ENCODE data around the gene GPX2.

Gene GPX2

DNA sequence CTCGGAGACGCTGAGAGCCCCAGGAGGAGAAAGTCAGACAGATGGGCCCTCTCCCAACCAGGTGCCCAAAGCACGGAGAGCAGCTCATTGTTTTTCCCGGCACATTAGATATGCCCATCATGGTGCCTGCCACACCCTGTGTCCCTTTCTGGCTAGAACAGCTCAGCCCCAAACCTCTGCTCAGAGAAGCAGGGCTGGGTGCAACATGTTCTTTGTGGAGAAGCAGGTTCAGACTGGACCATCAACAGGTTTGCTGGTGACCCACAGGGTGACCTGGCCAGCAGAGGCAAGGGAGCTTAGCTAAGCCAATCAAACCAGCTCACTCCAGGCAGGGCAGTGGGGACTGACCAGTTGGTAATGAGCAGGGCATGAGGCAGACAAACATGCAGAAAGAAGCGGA lies 16.2 kb upstream of the GPX2 start:
- Histone ChIP-seq H3K27me3 (ENCODE audit: control insufficient read depth, insufficient read depth, low read length) (no peaks in the 10 kb centered on the region), H3K4me1 (ENCODE audit: control insufficient read depth, insufficient read depth, low read length) (peaks cover 14% of the 10 kb centered on the region), H3K27ac (ENCODE audit: low read length) (no peak overlapping the region), H3K4me3 (ENCODE audit: low read length) (no peak overlapping the region), H3K36me3 (ENCODE audit: control insufficient read depth, insufficient read depth, low read length) (no peaks in the 10 kb centered on the region), H3K9me3 (ENCODE audit: control insufficient read depth, insufficient read depth, low read length) (no peaks in the 10 kb centered on the region)
- DNase-seq (ENCODE audit: low read depth, low spot score): no peak
- WGBS (ENCODE audit: insufficient coverage, insufficient read length): no CpG with 5 or more reads among the region's 5 CpGs

DNA sequence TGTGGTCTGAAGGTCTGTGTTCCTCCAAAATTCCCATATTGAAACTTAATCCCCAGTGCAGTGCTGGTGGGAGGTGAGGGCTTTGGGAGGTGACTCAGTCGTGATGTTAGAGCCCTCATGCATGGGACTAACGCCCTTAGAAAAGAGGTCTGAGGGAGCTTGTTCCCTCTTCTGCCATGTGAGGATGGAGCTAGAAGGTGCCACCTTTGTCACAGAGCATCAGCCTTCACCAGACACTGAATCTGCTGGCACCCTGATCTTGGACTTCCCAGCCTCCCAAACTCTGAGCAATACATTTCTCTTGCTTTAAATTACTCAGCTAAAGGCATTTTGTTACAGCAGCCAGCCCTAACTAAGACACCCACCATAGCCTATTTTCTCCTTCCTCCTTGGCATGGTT lies 15.7 kb upstream of the GPX2 start:
- Histone ChIP-seq H3K9me3 (ENCODE audit: control insufficient read depth, insufficient read depth, low read length) (no peaks in the 10 kb centered on the region), H3K27ac (ENCODE audit: low read length) (no peak overlapping the region), H3K36me3 (ENCODE audit: control insufficient read depth, insufficient read depth, low read length) (no peaks in the 10 kb centered on the region), H3K4me3 (ENCODE audit: low read length) (no peak overlapping the region), H3K4me1 (ENCODE audit: control insufficient read depth, insufficient read depth, low read length) (peaks cover 14% of the 10 kb centered on the region), H3K27me3 (ENCODE audit: control insufficient read depth, insufficient read depth, low read length) (no peaks in the 10 kb centered on the region)
- no CpG with 5 or more reads among the region's 2 CpGs for WGBS (ENCODE audit: insufficient coverage, insufficient read length)
- DNase-seq (ENCODE audit: low read depth, low spot score): no peak

DNA sequence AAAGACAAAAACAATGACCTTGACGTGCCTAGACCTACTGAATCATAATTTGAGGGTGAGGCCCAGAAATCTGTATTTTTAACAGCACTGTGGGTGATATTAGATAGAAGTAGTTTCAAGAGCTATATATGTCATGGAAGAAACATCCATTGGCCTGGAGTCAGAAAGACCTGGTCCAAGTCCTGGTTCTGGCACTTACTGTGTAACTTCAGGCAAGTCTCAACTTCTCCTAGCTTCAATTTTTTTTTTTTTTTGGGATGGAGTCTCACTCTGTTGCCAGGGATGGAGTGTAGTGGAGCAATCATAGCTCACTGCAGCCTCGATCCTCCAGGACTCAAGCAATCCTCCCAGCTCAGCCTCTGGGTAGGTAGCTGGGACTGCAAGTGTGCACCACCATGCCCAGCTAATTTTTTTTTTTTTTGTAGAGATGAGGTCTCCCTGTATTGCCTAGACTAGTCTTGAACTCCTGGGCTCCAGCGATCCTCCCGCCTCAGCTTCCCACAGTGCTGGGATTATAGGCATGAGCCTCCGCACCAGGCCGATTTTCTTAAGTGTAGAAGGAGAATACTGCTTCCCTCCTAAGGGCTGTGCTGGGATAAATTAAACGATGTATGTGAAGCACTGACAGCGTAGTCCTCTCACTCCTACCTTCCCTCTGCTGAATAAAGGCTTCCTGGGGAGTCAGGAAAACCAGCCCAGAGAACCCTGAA lies 14.3 kb upstream of the GPX2 start:
- H3K27ac ChIP-seq (ENCODE audit: low read length): no peak overlapping the region
- H3K4me1 ChIP-seq (ENCODE audit: control insufficient read depth, insufficient read depth, low read length): peaks cover 14% of the 10 kb centered on the region
- no peak for DNase-seq (ENCODE audit: low read depth, low spot score)
- H3K9me3 ChIP-seq (ENCODE audit: control insufficient read depth, insufficient read depth, low read length): no peaks in the 10 kb centered on the region
- WGBS (ENCODE audit: insufficient coverage, insufficient read length): no CpG with 5 or more reads among the region's 8 CpGs
- no peaks in the 10 kb centered on the region for H3K27me3 ChIP-seq (ENCODE audit: control insufficient read depth, insufficient read depth, low read length)
- peaks cover under 1% of the 10 kb centered on the region; the same call in 1 of the 2 replicates for H3K36me3 ChIP-seq (ENCODE audit: control insufficient read depth, insufficient read depth, low read length)
- no peak overlapping the region for H3K4me3 ChIP-seq (ENCODE audit: low read length)

DNA sequence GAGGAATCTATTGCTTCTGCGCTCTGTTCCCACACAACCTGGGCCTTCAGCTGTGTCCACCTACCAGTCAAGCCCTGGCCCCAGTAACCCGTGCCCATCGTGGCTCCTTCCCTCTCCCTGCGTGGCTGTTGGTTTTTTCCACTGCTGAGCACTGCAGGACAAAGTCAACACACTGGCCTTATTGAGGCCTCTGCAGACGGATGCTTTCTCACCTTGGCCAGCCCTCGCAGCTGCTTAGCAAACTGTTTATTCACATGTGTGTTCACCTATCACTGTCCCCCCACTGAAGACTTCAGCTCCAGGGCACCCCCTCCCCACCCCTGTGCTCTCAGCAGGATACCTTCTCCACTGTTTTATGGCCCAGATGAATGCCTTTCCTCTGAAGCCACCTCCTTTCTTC lies 12.8 kb upstream of the GPX2 start:
- WGBS (ENCODE audit: insufficient coverage, insufficient read length): no CpG with 5 or more reads among the region's 6 CpGs
- H3K9me3 ChIP-seq (ENCODE audit: control insufficient read depth, insufficient read depth, low read length): no peaks in the 10 kb centered on the region
- H3K4me3 ChIP-seq (ENCODE audit: low read length): no peak overlapping the region
- no peak overlapping the region for H3K27ac ChIP-seq (ENCODE audit: low read length)
- no peaks in the 10 kb centered on the region for H3K27me3 ChIP-seq (ENCODE audit: control insufficient read depth, insufficient read depth, low read length)
- H3K4me1 ChIP-seq (ENCODE audit: control insufficient read depth, insufficient read depth, low read length): peaks cover 12% of the 10 kb centered on the region
- DNase-seq (ENCODE audit: low read depth, low spot score): no peak
- H3K36me3 ChIP-seq (ENCODE audit: control insufficient read depth, insufficient read depth, low read length): peaks cover 6% of the 10 kb centered on the region

DNA sequence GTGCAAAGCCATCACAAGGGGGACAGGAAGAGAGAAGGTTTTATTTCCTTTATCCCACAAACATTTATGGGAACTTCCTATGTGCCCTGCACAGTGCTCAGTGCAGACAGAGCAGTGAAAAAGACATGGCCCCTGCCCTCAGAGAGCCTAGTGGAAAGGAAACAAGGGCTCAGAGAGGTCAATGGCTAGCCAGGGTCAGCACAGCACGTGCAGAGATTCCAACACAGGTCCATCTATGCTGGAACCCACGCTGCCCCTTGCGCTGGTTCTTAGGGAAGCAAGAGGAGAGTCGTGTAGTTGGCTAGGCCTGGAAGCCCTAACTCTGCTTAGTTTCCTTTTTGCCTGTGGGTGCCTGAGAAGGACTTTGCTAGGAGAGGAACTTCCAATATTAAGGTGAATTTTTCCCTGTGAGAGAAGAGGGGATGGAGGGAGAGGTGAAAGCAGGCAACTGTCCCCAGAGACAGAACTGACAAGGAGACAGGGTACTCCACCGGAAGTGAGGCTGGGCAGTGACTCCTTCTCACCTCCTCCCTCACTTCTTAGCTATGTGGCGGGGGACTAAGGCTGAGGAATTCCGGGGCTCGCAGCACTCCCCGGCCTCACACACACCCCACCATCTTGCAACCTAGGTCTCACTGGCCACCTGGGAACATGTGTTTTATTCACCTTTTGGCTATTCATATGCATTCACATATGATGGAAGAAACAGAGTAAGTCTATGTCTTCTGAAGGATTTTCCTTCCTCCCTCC lies 12.1 kb upstream of the GPX2 start:
- peaks cover 8% of the 10 kb centered on the region for H3K36me3 ChIP-seq (ENCODE audit: control insufficient read depth, insufficient read depth, low read length)
- no peaks in the 10 kb centered on the region for H3K9me3 ChIP-seq (ENCODE audit: control insufficient read depth, insufficient read depth, low read length)
- no peak for DNase-seq (ENCODE audit: low read depth, low spot score)
- H3K4me1 ChIP-seq (ENCODE audit: control insufficient read depth, insufficient read depth, low read length): peaks cover 10% of the 10 kb centered on the region
- no CpG with 5 or more reads among the region's 9 CpGs for WGBS (ENCODE audit: insufficient coverage, insufficient read length)
- no peak overlapping the region for H3K4me3 ChIP-seq (ENCODE audit: low read length)
- H3K27ac ChIP-seq (ENCODE audit: low read length): no peak overlapping the region
- H3K27me3 ChIP-seq (ENCODE audit: control insufficient read depth, insufficient read depth, low read length): no peaks in the 10 kb centered on the region

DNA sequence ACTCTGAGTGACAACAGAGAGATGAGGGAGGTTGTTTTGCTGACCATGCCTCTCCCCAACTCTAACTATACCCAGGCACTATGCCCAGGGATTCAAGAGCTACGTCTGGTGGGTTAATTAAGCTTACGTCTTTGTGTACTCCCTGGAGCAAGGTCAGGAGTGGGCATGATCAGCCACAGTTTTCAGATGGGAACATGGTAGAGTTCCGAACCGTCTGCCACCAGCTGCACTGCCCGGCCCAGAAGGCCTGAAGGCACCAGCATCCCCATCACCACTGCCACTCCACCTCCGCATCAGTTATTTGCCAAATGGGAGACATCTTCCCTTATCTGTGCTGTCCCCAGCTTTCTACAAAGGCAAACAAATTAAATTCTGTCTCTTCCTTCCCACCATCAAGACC lies 11.1 kb upstream of the GPX2 start:
- no peak for DNase-seq (ENCODE audit: low read depth, low spot score)
- Histone ChIP-seq H3K4me3 (ENCODE audit: low read length) (no peak overlapping the region), H3K36me3 (ENCODE audit: control insufficient read depth, insufficient read depth, low read length) (peaks cover 8% of the 10 kb centered on the region), H3K27me3 (ENCODE audit: control insufficient read depth, insufficient read depth, low read length) (no peaks in the 10 kb centered on the region), H3K27ac (ENCODE audit: low read length) (no peak overlapping the region), H3K9me3 (ENCODE audit: control insufficient read depth, insufficient read depth, low read length) (no peaks in the 10 kb centered on the region), H3K4me1 (ENCODE audit: control insufficient read depth, insufficient read depth, low read length) (peaks cover 10% of the 10 kb centered on the region)
- WGBS (ENCODE audit: insufficient coverage, insufficient read length): no CpG with 5 or more reads among the region's 6 CpGs

DNA sequence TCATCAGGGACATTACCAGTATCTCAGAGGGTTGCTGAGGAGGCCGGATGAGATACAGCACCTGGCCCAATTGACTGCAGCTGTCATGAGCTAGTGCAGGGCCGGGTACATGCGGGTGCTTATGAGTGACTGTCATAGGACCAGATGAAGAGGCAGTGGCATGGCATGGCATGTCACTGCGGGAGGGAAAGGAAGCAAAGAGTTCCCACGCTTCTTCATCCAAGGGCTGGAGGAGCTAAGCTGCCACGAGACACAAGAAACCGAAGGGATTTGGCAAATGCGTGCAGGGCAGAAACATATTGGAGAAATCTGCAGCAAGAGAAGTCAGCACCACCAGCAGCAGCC lies 10.7 kb upstream of the GPX2 start:
- Histone ChIP-seq H3K27me3 (ENCODE audit: control insufficient read depth, insufficient read depth, low read length) (no peaks in the 10 kb centered on the region), H3K4me3 (ENCODE audit: low read length) (no peak overlapping the region), H3K36me3 (ENCODE audit: control insufficient read depth, insufficient read depth, low read length) (peaks cover 11% of the 10 kb centered on the region), H3K27ac (ENCODE audit: low read length) (no peak overlapping the region), H3K9me3 (ENCODE audit: control insufficient read depth, insufficient read depth, low read length) (no peaks in the 10 kb centered on the region), H3K4me1 (ENCODE audit: control insufficient read depth, insufficient read depth, low read length) (peaks cover 10% of the 10 kb centered on the region)
- no CpG with 5 or more reads among the region's 8 CpGs for WGBS (ENCODE audit: insufficient coverage, insufficient read length)
- no peak for DNase-seq (ENCODE audit: low read depth, low spot score)

DNA sequence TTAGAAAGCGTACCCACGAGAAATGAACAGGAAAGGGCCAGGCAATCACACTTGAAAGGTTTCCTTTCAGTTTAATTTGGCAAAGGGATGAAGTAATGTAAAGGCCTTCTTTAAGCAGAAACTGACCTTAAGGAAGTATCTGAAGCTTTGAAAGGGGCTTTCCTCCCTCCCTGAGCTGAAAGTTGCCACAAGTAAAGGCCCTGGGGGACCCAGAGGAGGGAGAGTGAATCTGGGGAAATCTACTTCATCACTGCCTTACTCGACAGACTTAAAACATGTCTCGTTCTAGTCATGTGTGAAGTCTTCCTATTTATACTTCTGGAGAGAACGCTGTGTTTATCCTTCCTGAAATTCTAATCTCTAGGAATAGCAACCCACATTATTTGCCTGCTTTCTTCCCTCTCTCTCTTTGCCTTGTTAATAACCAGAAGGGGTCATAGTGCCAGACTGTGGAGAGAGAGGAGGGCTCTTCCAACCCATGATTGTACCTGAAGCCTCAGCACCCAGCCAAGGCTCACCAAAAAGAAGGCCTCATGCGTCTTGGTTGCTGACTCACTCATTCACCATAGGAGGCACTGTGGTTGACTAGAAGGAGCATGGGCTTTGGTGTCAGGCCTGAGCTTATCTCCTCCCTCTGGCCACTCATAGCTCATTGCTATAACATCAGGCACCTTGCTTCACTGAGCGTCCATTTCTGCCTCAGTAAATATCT lies 10.2 kb upstream of the GPX2 start:
- H3K9me3 ChIP-seq (ENCODE audit: control insufficient read depth, insufficient read depth, low read length): no peaks in the 10 kb centered on the region
- peaks cover 10% of the 10 kb centered on the region for H3K4me1 ChIP-seq (ENCODE audit: control insufficient read depth, insufficient read depth, low read length)
- peaks cover 16% of the 10 kb centered on the region for H3K36me3 ChIP-seq (ENCODE audit: control insufficient read depth, insufficient read depth, low read length)
- no peak for DNase-seq (ENCODE audit: low read depth, low spot score)
- H3K27ac ChIP-seq (ENCODE audit: low read length): no peak overlapping the region
- H3K4me3 ChIP-seq (ENCODE audit: low read length): no peak overlapping the region
- no CpG with 5 or more reads among the region's 7 CpGs for WGBS (ENCODE audit: insufficient coverage, insufficient read length)
- H3K27me3 ChIP-seq (ENCODE audit: control insufficient read depth, insufficient read depth, low read length): no peaks in the 10 kb centered on the region

DNA sequence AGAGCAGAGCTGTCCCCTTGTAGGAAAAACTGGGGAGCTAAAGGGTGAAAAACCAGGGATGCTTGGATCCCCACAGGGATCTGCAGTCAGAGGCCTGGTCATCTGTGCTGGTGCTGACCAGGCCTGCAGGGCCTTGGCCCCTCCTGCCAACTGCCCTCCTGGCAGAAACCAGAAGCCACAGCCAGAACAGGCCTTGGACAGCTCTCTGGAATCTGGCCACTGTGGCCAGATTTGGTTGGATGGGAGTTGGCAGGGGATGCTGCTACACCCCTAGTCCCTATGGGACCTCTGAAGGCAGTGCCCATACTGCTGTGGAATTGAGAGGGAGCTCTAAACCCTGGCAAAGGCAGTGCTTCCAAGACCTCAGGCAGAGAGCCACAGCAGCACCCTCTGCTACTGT lies 9.2 kb upstream of the GPX2 start:
- Histone ChIP-seq H3K4me1 (ENCODE audit: control insufficient read depth, insufficient read depth, low read length) (peaks cover 7% of the 10 kb centered on the region), H3K27ac (ENCODE audit: low read length) (no peak overlapping the region), H3K4me3 (ENCODE audit: low read length) (no peak overlapping the region), H3K36me3 (ENCODE audit: control insufficient read depth, insufficient read depth, low read length) (peaks cover 18% of the 10 kb centered on the region), H3K27me3 (ENCODE audit: control insufficient read depth, insufficient read depth, low read length) (no peaks in the 10 kb centered on the region), H3K9me3 (ENCODE audit: control insufficient read depth, insufficient read depth, low read length) (no peaks in the 10 kb centered on the region)
- DNase-seq (ENCODE audit: low read depth, low spot score): no peak

DNA sequence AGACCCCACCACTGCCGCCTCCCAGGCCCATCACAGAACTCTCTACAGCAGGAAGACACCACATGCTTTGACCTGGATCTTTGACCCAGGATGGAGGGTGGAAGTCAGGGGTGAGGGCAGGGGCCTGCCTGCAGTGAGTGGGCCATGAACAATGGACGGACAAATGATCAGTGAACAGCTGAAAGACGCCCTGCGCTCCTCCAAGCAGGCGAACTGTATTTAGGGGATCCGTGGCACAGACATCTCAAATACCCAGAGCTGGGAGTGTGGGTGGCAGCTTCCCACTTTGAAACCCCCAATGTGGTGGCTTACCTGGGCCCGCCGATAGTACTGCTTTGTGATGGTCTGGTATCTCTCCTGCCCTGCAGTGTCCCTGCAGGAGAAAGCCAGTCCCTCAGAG lies 8.7 kb upstream of the GPX2 start:
- Histone ChIP-seq H3K4me3 (ENCODE audit: low read length) (no peak overlapping the region), H3K9me3 (ENCODE audit: control insufficient read depth, insufficient read depth, low read length) (no peaks in the 10 kb centered on the region), H3K36me3 (ENCODE audit: control insufficient read depth, insufficient read depth, low read length) (peaks cover 18% of the 10 kb centered on the region), H3K27me3 (ENCODE audit: control insufficient read depth, insufficient read depth, low read length) (no peaks in the 10 kb centered on the region), H3K27ac (ENCODE audit: low read length) (no peak overlapping the region), H3K4me1 (ENCODE audit: control insufficient read depth, insufficient read depth, low read length) (peaks cover 7% of the 10 kb centered on the region)
- no CpG with 5 or more reads among the region's 8 CpGs for WGBS (ENCODE audit: insufficient coverage, insufficient read length)
- DNase-seq (ENCODE audit: low read depth, low spot score): no peak
